Common myeloid progenitor, CD34-positive (primary cell): ENCODE measurements around the gene CLIC3.
"Not testable (repeated sequence)": the region's sequence is repeated elsewhere in the genome, so short reads cannot be mapped to it uniquely, and the experiment has no call there.

Source experiments
- CTCF ChIA-PET: fragments of 350-600 bp; sonication (Branson Sonifier 250); formaldehyde crosslinking; loops from one replicate; lab custom pipeline; 2021; ENCODE audit warnings: antibody characterized with exemption; lab: Charles Lee
- POLR2A ChIA-PET: fragments of 350-600 bp; sonication (Branson Sonifier 250); formaldehyde crosslinking; loops from one replicate; lab custom pipeline; 2021; ENCODE audit warnings: antibody characterized with exemption; lab: Charles Lee
- DNase-seq, 3 donors: peaks; one replicate each; pipeline versions ENCODE4 v3.0.0 to v3.0.0-alpha.2; 2013
- H3K27ac ChIP-seq, 2 experiments: 1 replicate in 1 of 2; 2 replicates in 1 of 2; pipeline ENCODE4 v1.7.0; 2013; ENCODE audit warnings: inconsistent platforms in 2 of 2, low read length in 2 of 2, mild to moderate bottlenecking in 2 of 2, low read depth in 1 of 2, moderate library complexity in 1 of 2; ENCODE audit not compliant: severe bottlenecking in 2 of 2, insufficient read depth in 1 of 2, poor library complexity in 1 of 2
- H3K27me3 ChIP-seq, 5 experiments: replicated peaks in 2 of 5; 1 replicate in 3 of 5; 2 replicates in 2 of 5; pipeline versions ENCODE4 v1.6.1 to v1.7.0; 2013; ENCODE audit warnings: low read length in 4 of 5, mild to moderate bottlenecking in 2 of 5, moderate library complexity in 2 of 5, inconsistent platforms in 1 of 5; ENCODE audit not compliant: insufficient read depth in 5 of 5, control insufficient read depth in 4 of 5
- H3K36me3 ChIP-seq, 4 experiments: 1 replicate in 2 of 4; 2 replicates in 2 of 4; pipeline versions ENCODE4 v1.6.1 to v1.7.0; 2013; ENCODE audit warnings: low read length in 3 of 4, control low read depth in 1 of 4, mild to moderate bottlenecking in 1 of 4; ENCODE audit not compliant: control insufficient read depth in 4 of 4, insufficient read depth in 4 of 4
- H3K4me1 ChIP-seq, 4 experiments: 1 replicate in 3 of 4; 2 replicates in 1 of 4; pipeline versions ENCODE4 v1.6.1 to v1.7.1; 2013; ENCODE audit warnings: low read length in 3 of 4, mild to moderate bottlenecking in 3 of 4, control low read depth in 1 of 4, inconsistent platforms in 1 of 4, moderate library complexity in 1 of 4; ENCODE audit not compliant: control insufficient read depth in 4 of 4, insufficient read depth in 4 of 4; ENCODE audit errors: control extremely low read depth in 1 of 4
- H3K4me3 ChIP-seq, 7 experiments: 1 replicate in 4 of 7; 2 replicates in 3 of 7; pipeline versions ENCODE4 v1.5.1 to v1.7.0; 2013; ENCODE audit warnings: mild to moderate bottlenecking in 7 of 7, low read length in 6 of 7, moderate library complexity in 6 of 7, inconsistent platforms in 2 of 7, low read depth in 2 of 7, control low read depth in 1 of 7; ENCODE audit not compliant: insufficient read depth in 4 of 7, control insufficient read depth in 1 of 7; ENCODE audit errors: extremely low read depth in 1 of 7
- H3K9me3 ChIP-seq, 5 experiments: 1 replicate in 4 of 5; 2 replicates in 1 of 5; pipeline versions ENCODE4 v1.6.1 to v1.7.1; 2013; ENCODE audit warnings: low read length in 4 of 5, mild to moderate bottlenecking in 2 of 5, inconsistent platforms in 1 of 5, low read depth in 1 of 5, moderate library complexity in 1 of 5; ENCODE audit not compliant: control insufficient read depth in 4 of 5, insufficient read depth in 2 of 5; ENCODE audit errors: control extremely low read depth in 1 of 5
- WGBS: methylation state at CpG from one replicate; pipeline ENCODE4 v1.1.5; 2013; ENCODE audit not compliant: insufficient coverage; 5-methylcytosine and 5-hydroxymethylcytosine counted together

The CLIC3 gene

DNA sequence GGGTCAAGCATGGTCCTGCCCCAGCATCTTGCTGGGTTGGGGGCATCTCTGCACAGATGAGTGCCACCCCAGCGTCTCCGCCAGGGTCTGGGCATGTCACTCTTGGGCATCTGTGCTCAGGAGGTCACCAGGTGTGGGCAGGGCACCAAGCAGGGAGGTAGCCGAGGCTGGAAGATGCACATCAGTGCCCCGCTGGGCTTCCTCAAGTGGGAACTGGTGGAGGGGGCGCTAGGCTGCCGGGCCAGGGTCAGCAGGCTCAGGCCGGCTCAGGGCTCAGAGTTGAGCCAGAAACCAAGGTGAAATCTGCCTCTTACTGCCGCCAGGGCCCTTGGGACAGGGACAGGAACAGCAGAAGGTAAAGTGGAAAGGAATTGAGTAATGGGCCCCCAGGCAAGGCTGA lies 39.6 kb upstream of the CLIC3 start:
- no peaks in the 10 kb centered on the region for H3K9me3 ChIP-seq
- H3K27me3 ChIP-seq, result no peaks in the 10 kb centered on the region
- H3K4me3 ChIP-seq, result no peak overlapping the region
- DNase-seq, result no peak
- H3K4me1 ChIP-seq, result peaks cover 0 to 49% (median 48%) of the 10 kb centered on the region in 4 experiments
- peaks cover 0 to 38% (median 26%) of the 10 kb centered on the region in 4 experiments for H3K36me3 ChIP-seq
- H3K27ac ChIP-seq, result no peak overlapping the region
- ChIA-PET POLR2A (interaction anchor here (0.8 kb wide), 1 partner anchor 93 kb away, joined by 4 read pairs; no protein-coding TSS in a partner anchor), CTCF (interaction anchor here (0.7 to 8.5 kb wide), 28 partner anchors 8 to 243 kb away, joined by 3 to 109 read pairs (median 5); partner anchors contain the start of genes ABCA2, C8G, CLIC3 and FBXW5)
- WGBS, result 98% methylated on average over 7 of the region's 8 CpGs

DNA sequence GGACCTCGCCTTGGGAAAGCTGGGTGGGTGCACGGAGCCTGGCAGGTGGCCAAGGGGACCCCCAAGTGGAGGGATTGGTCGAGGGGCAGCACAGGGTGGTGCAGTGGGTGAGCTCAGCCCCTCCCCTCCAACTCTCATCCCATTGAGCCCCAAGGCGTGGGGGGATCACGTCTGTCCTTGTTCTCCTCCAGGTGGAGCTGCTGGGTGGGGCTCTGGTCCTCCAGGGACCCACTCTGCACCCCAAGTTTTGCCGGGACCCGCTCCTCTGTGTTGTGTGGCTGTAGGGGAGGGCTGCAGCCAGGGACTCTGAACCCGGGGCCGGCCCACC lies 39.1 kb upstream of the CLIC3 start:
- 49% methylated on average over 5 of the region's 9 CpGs for WGBS
- no peak for DNase-seq
- Histone ChIP-seq H3K36me3 (peaks cover 0 to 33% (median 22%) of the 10 kb centered on the region in 4 experiments), H3K4me1 (peaks cover 0 to 53% (median 52%) of the 10 kb centered on the region in 4 experiments), H3K4me3 (peak overlapping the region in 4 of 7 experiments; percentile 30 to 59 (median 51)), H3K27me3 (no peaks in the 10 kb centered on the region), H3K27ac (no peak overlapping the region), H3K9me3 (no peaks in the 10 kb centered on the region)
- CTCF ChIA-PET, result interaction anchor here (0.6 to 8.5 kb wide), 36 partner anchors 9 to 248 kb away, joined by 3 to 109 read pairs (median 4); partner anchors contain the start of genes ABCA2, C8G, CLIC3 and FBXW5
- POLR2A ChIA-PET, result interaction anchor here (0.7 to 1.5 kb wide), 3 partner anchors 11 to 92 kb away, joined by 3 to 4 read pairs (median 4); partner anchors contain the start of gene NPDC1

DNA sequence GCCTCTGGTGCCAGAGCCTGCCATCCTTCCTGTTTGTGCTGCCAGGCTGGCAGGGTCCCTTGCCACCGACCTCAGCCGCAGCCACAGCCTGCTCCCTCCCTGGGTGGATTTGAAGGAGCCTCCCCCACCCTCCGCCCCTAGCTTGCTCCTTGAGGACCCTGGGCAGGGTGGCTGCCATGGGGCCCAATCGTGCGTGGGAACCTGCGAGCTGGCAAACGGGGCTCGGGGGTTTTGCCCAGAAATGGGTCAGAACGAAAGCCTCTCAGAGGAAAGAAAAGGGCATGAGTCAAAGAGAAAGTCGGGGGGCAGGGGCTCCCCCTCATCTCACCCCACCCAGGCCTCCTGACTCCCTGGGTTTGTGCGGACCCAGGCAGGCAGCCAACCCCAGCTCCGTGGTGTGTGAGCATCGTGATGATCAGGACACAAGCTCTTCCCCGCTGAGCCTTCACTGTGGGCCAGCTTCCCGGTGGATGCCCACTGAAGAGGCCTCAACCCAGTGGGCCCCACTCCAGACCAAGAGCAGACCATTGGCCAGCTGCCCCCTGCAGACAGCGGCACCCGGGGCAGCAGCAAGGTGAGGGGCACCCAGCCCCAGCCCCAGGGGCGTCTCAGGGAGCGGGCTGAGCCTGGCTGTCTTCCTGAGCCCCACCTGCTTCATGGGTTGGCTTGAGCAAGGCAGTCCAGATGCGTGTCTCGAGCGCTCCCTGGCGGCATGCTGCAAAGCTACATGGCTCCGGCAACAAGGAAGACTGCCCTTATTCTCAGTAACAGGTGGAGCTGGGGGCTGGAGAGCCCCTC lies 38.5 kb upstream of the CLIC3 start:
- Histone ChIP-seq H3K4me1 (peaks cover 0 to 58% (median 57%) of the 10 kb centered on the region in 4 experiments), H3K27ac (peak overlapping the region in 1 of 2 experiments; percentile 58), H3K4me3 (peak overlapping the region in 5 of 7 experiments; percentile 29 to 59 (median 51)), H3K36me3 (peaks cover 0 to 29% (median 20%) of the 10 kb centered on the region in 4 experiments), H3K27me3 (no peaks in the 10 kb centered on the region), H3K9me3 (no peaks in the 10 kb centered on the region)
- POLR2A ChIA-PET, result interaction anchor here (0.7 to 1.5 kb wide), 5 partner anchors 11 to 92 kb away, joined by 3 to 4 read pairs (median 4); partner anchors contain the start of gene NPDC1
- CTCF ChIA-PET, result interaction anchor here (0.6 to 8.5 kb wide), 42 partner anchors 9 to 248 kb away, joined by 3 to 109 read pairs (median 4); partner anchors contain the start of genes ABCA2, C8G, CLIC3 and FBXW5
- WGBS, result 1% methylated on average over 21 of the region's 24 CpGs
- DNase-seq, result peak; percentile 91 to 96 (median 95)

DNA sequence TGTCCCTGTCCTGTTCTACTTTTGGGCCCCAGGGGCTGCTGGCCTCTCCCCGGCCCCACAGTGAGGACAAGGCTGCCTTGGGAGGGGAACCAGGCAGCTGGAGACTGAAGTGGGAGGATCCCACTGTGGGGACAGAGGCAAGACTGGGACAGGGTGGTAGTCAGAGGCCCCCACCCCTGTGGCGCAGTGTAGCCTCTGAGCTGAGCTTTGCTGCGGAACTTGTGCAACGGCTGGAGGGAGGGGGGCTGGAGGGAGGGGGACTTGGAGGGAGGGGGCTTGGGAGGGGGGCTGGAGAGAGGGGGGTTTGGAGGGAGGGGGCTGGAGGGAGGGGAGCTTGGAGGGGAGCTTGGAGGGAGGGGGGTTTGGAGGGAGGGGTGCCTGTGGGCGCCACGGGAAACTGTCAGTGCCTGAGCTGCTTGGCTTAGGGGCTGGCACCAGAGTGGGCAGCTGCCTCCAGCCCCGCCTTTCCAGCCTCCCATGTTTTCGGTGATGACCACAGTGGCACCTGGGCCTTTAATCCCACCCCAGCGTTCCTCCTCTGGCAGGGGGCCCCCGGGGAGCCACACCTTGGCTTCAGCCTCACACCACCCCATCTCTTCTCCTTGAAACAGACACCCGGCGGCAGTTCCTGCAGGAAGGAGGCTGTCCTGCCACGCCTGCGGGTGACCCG lies 37.8 kb upstream of the CLIC3 start:
- WGBS, result 0% methylated on average over 10 of the region's 15 CpGs
- H3K4me3 ChIP-seq, result peak overlapping the region in 5 of 7 experiments; percentile 30 to 83 (median 73)
- ChIA-PET CTCF (interaction anchor here (0.8 to 8.5 kb wide), 28 partner anchors 10 to 247 kb away, joined by 3 to 109 read pairs (median 6); partner anchors contain the start of genes ABCA2, C8G, CLIC3 and FBXW5), POLR2A (interaction anchor here (0.7 to 1.5 kb wide), 2 partner anchors 12 to 59 kb away, joined by 4 read pairs; partner anchors contain the start of gene NPDC1)
- H3K4me1 ChIP-seq, result peaks cover 0 to 66% (median 64%) of the 10 kb centered on the region in 4 experiments
- no peaks in the 10 kb centered on the region for H3K9me3 ChIP-seq
- peak; percentile 78 to 91 (median 89) for DNase-seq
- no peaks in the 10 kb centered on the region for H3K27me3 ChIP-seq
- H3K27ac ChIP-seq, result peak overlapping the region in 1 of 2 experiments; percentile 87
- H3K36me3 ChIP-seq, result peaks cover 0 to 21% (median 13%) of the 10 kb centered on the region in 4 experiments

DNA sequence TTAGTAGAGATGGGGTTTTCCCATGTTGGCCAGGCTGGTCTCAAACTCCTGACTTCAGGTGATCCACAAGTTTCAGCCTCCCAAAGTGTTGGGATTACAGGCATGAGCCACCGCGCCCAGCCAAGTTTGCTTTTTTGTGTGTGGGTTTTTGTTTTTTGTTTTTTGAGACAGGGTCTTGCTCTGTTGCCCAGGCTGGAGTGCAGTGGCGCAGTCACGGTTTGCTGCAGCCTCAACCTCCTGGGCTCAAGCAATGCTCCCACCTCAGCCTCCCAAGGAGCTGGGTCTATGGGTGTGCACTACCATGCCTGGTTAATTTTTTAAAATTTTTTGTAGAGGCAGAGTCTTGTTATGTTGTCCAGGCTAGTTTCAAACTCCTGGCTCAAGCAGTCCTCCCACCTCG lies 37.1 kb upstream of the CLIC3 start:
- H3K27me3 ChIP-seq, POLR2A ChIA-PET, H3K9me3 ChIP-seq: not testable (repeated sequence)
- Histone ChIP-seq H3K36me3 (peaks cover 0 to 14% (median 8%) of the 10 kb centered on the region in 4 experiments), H3K4me3 (peak overlapping the region in 6 of 7 experiments; percentile 2 to 83 (median 66)), H3K4me1 (peaks cover 0 to 73% (median 71%) of the 10 kb centered on the region in 4 experiments), H3K27ac (peak overlapping the region in 1 of 2 experiments; percentile 87)
- 100% methylated on average over 3 of the region's 5 CpGs for WGBS
- DNase-seq, result peak in 1 of 3 donors; percentile 37
- CTCF ChIA-PET, result interaction anchor here (1.6 to 8.5 kb wide), 5 partner anchors 9 to 87 kb away, joined by 4 to 109 read pairs (median 28); partner anchors contain the start of genes ABCA2, C8G, FBXW5 and NPDC1

DNA sequence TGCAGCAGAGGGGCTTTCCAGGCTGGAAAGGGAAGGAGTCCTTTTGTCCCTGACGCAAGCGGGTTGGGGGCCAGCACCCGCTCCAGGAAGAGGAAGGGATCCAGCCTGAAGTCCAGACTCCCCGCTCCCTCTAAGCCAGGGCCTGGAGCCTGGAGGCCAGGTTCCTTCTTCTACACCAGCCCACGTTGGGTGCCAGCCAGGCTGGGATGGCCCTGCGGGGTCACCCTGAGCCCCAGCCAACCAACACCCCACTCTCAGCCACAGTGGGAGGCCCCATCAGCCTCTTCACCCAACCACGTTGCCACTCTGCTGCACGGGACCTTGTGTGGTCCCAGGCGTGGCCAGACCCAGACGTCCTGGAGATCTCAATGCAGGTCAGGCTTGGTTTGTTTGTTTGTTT lies 36.5 kb upstream of the CLIC3 start:
- POLR2A ChIA-PET, result no interaction called here
- Histone ChIP-seq H3K4me1 (peaks cover 0 to 75% (median 73%) of the 10 kb centered on the region in 4 experiments), H3K27me3 (no peaks in the 10 kb centered on the region), H3K36me3 (peaks cover 0 to 14% (median 7%) of the 10 kb centered on the region in 4 experiments), H3K9me3 (no peaks in the 10 kb centered on the region), H3K4me3 (peak overlapping the region; percentile 2 to 83 (median 49)), H3K27ac (peak overlapping the region; percentile 44 to 87)
- CTCF ChIA-PET, result interaction anchor here (1.0 to 4.3 kb wide), 3 partner anchors 27 to 191 kb away, joined by 3 to 34 read pairs (median 5); partner anchors contain the start of gene AJM1
- WGBS, result 31% methylated on average over 6 of the region's 10 CpGs
- DNase-seq, result peak; percentile 61 to 86 (median 86)
